ENCODE measurements around the gene CHST12.

CHST12 gene

DNA sequence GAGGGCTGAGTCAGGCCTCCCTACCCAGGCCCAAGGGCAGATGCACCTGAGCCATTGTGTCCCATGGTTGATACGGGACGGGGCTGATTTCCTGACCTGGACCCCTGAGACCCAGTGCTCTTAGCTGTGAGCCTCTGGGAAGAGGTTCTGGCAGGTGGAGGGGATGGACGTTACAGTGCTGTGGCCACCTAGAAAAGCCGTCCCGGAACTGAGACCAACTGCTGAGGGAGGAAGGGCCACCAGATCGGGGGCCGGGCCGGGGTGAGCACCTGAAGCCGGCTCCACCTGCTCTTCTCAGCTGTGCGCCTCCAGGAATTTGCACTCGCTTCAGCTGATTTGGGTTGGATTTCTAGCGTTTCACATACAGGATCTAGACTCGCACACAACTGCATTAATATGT is 35.4 kb downstream of the CHST12 start:
- Histone ChIP-seq H3F3A (ENCODE audit: insufficient read depth, low read length) (no peaks in the 10 kb centered on the region), H4K20me1 (ENCODE audit: insufficient read depth, low read length) (peaks cover 8% of the 10 kb centered on the region; the same call in 1 of the 2 replicates), H3K9me2 (replicated peaks; ENCODE audit: insufficient read depth, low read length) (no peaks in the 10 kb centered on the region), H3K9ac (ENCODE audit: low read length) (no peak overlapping the region), H3K4me1 (ENCODE audit: low read length) (no peaks in the 10 kb centered on the region), H3K9me3 (replicated peaks; ENCODE audit: insufficient read depth, low read length) (no peaks in the 10 kb centered on the region), H3K4me3 (ENCODE audit: low read length) (no peak overlapping the region), H3K27ac (ENCODE audit: low read length) (no peak overlapping the region), H3K27me3 (replicated peaks; ENCODE audit: insufficient read depth, low read length) (no peaks in the 10 kb centered on the region), H3K4me2 (ENCODE audit: low read depth, low read length) (no peak overlapping the region), H3K36me3 (replicated peaks; ENCODE audit: insufficient read depth, low read length) (peaks cover 4% of the 10 kb centered on the region), H2AFZ (ENCODE audit: low read length) (no peak overlapping the region), H3K79me2 (ENCODE audit: low read length) (peaks cover 74% of the 10 kb centered on the region)
- no peak for DNase-seq
- TF ChIP-seq, protein P1, sequence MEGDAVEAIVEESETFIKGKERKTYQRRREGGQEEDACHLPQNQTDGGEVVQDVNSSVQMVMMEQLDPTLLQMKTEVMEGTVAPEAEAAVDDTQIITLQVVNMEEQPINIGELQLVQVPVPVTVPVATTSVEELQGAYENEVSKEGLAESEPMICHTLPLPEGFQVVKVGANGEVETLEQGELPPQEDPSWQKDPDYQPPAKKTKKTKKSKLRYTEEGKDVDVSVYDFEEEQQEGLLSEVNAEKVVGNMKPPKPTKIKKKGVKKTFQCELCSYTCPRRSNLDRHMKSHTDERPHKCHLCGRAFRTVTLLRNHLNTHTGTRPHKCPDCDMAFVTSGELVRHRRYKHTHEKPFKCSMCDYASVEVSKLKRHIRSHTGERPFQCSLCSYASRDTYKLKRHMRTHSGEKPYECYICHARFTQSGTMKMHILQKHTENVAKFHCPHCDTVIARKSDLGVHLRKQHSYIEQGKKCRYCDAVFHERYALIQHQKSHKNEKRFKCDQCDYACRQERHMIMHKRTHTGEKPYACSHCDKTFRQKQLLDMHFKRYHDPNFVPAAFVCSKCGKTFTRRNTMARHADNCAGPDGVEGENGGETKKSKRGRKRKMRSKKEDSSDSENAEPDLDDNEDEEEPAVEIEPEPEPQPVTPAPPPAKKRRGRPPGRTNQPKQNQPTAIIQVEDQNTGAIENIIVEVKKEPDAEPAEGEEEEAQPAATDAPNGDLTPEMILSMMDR (IDR thresholded peaks at IDR 0.05; ENCODE audit: low read length): no peak
- no peak for TF ChIP-seq EZH2phosphoT487 (IDR thresholded peaks at IDR 0.05; ENCODE audit: low read length)
- no peak for TF ChIP-seq EZH2 (optimal IDR thresholded peaks at IDR 0.05; ENCODE audit: low read depth, low read length)

DNA sequence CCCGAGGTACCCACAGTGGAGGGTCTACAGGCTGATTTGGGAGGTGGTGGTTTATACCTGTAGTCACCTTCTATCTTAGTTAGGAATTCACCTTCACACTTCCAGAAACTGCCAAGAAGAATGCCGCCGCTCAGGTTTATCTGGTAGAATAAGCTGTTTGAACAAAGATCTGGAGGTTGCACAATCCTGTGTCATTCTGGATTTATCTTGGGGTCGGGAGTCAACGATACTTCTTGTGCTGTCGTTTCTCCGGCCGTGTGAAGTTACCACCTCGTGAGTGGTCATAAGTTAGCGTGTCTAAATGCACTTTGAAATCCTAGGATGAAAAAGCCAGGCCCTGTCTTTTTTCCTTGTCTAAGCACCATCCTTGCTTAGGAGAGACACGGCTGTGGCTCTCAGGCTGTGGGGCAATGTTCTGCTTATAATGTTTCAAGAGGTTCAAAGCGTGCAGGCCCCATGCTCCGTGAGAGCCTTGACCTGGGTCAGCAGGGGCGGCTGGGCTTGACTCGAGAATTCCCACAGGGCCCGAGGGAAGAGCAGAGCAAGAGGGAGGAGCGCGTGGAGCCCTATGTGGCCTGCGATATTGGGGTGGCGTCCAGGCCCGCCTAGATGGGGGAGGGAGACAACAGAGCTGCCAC is 37.3 kb downstream of the CHST12 start:
- no peak for TF ChIP-seq EZH2 (optimal IDR thresholded peaks at IDR 0.05; ENCODE audit: low read depth, low read length)
- TF ChIP-seq, protein P1 (IDR thresholded peaks at IDR 0.05; ENCODE audit: low read length): no peak
- no peak for TF ChIP-seq EZH2phosphoT487 (IDR thresholded peaks at IDR 0.05; ENCODE audit: low read length)
- no peak overlapping the region for H3K9ac ChIP-seq (ENCODE audit: low read length)
- peaks cover 5% of the 10 kb centered on the region; the same call in 1 of the 2 replicates for H4K20me1 ChIP-seq (ENCODE audit: insufficient read depth, low read length)

DNA sequence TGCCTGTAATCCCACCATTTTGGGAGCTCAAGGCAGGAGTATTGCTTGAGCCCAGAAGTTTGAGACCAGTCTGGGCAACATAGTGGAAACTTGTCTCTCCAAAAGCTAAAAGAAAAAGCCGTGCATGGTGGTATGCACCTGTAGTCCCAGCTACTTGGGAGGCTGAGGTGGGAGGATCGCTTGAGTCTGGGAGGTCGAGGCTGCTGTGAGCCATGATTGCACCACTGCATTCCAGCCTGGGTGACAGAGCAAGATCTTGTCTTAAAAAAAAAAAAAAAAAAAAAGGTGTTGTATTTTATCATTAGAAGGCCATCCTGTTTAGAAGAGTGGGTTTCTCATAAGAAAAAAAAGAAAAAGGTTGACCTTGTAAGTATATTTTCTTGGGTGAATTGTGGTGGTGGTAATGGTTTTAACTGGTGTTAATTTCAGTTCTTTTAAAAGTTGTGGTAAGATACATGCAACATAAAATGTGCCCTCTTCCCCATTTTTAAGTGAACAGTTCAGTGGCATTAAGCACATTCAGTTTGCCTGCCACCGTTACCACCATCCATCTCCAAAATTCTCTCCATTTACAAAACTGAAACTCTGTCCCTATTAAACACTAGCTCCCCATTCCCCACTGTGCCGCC is 38.1 kb downstream of the CHST12 start:
- Histone ChIP-seq H3K4me3 (ENCODE audit: low read length) (no peak overlapping the region), H3K9me2 (replicated peaks; ENCODE audit: insufficient read depth, low read length) (no peaks in the 10 kb centered on the region), H3K27me3 (replicated peaks; ENCODE audit: insufficient read depth, low read length) (no peaks in the 10 kb centered on the region), H3K4me1 (ENCODE audit: low read length) (no peaks in the 10 kb centered on the region), H3K27ac (ENCODE audit: low read length) (no peak overlapping the region), H3K36me3 (replicated peaks; ENCODE audit: insufficient read depth, low read length) (no peaks in the 10 kb centered on the region; the same call in none of the 2 replicates), H3K9ac (ENCODE audit: low read length) (no peak overlapping the region), H4K20me1 (ENCODE audit: insufficient read depth, low read length) (no peaks in the 10 kb centered on the region; the same call in 1 of the 2 replicates), H3K4me2 (ENCODE audit: low read depth, low read length) (no peak overlapping the region), H3K9me3 (replicated peaks; ENCODE audit: insufficient read depth, low read length) (no peaks in the 10 kb centered on the region), H2AFZ (ENCODE audit: low read length) (no peak overlapping the region), H3K79me2 (ENCODE audit: low read length) (peaks cover 48% of the 10 kb centered on the region), H3F3A (ENCODE audit: insufficient read depth, low read length) (no peaks in the 10 kb centered on the region; the same call in 1 of the 2 replicates)
- no peak for TF ChIP-seq EZH2phosphoT487 (IDR thresholded peaks at IDR 0.05; ENCODE audit: low read length)
- TF ChIP-seq, protein P1 (IDR thresholded peaks at IDR 0.05; ENCODE audit: low read length): no peak
- DNase-seq: no peak

More for the DNA sequence above, 37.3 kb downstream of the CHST12 start:
- Histone ChIP-seq H3K27me3 (replicated peaks; ENCODE audit: insufficient read depth, low read length) (no peaks in the 10 kb centered on the region), H3K9me2 (replicated peaks; ENCODE audit: insufficient read depth, low read length) (no peaks in the 10 kb centered on the region), H3F3A (ENCODE audit: insufficient read depth, low read length) (no peaks in the 10 kb centered on the region; the same call in 1 of the 2 replicates), H3K4me3 (ENCODE audit: low read length) (no peak overlapping the region), H3K9me3 (replicated peaks; ENCODE audit: insufficient read depth, low read length) (no peaks in the 10 kb centered on the region), H3K4me1 (ENCODE audit: low read length) (no peaks in the 10 kb centered on the region), H3K79me2 (ENCODE audit: low read length) (peaks cover 56% of the 10 kb centered on the region), H3K36me3 (replicated peaks; ENCODE audit: insufficient read depth, low read length) (no peaks in the 10 kb centered on the region; the same call in none of the 2 replicates), H2AFZ (ENCODE audit: low read length) (no peak overlapping the region), H3K4me2 (ENCODE audit: low read depth, low read length) (no peak overlapping the region), H3K27ac (ENCODE audit: low read length) (no peak overlapping the region)
- no peak for DNase-seq

Measured in MM.1S (cell line).